ENCODE results near the gene PXMP4.

DNA sequence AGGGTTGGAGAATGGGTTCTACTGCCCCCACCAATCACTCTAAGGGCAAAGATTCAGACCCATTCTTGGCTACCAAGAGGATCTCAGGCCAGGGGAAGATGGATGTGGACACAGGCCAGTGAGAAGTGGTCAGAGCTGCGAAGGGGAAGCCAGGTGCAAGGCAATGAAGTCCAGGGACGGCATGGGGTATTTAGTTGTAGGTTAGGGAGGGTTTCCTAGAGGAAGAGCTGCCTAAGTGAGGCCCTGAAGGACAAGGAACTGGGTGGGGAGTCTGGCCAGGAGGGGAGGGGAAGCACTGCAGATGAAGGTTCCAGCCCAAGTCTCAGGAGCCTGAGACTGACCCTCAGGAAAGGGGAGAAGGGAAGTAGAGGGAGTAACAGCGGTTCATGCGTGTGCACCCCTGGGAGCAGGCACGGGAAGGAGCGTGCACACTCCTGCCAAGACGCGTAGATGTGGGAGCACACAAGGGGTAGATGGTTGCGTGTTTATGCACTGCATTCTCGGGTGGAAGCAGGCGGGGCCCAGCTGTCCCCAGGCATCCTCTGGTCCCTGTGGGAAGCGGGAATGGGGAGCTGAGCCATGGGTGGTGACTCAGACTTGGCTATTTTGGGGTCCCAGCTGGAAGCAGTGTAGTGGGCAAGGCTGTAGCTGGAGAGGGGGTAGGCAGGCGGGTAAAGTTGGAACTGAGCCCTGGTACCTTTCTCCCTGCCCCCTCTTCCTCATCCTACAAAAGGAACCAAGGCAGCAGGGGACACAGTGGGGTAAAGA, 50.1 kb downstream of the PXMP4 start:
- TF ChIP-seq POLR2A (IDR thresholded peaks at IDR 0.05) = no peak
- TF ChIP-seq, protein P1, sequence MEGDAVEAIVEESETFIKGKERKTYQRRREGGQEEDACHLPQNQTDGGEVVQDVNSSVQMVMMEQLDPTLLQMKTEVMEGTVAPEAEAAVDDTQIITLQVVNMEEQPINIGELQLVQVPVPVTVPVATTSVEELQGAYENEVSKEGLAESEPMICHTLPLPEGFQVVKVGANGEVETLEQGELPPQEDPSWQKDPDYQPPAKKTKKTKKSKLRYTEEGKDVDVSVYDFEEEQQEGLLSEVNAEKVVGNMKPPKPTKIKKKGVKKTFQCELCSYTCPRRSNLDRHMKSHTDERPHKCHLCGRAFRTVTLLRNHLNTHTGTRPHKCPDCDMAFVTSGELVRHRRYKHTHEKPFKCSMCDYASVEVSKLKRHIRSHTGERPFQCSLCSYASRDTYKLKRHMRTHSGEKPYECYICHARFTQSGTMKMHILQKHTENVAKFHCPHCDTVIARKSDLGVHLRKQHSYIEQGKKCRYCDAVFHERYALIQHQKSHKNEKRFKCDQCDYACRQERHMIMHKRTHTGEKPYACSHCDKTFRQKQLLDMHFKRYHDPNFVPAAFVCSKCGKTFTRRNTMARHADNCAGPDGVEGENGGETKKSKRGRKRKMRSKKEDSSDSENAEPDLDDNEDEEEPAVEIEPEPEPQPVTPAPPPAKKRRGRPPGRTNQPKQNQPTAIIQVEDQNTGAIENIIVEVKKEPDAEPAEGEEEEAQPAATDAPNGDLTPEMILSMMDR (IDR thresholded peaks at IDR 0.05) = no peak

Data from adrenal gland (tissue), 5 donors.